GM12878 (cell line): ENCODE data around the gene RAB31. TPM values are rescaled to one million over a fixed set of nuclear protein-coding genes. Genes with fewer than 3 reads are reported as not detected.

Experiments
- ATAC-seq: fragments of 200-7000 bp; cut with Tn5 transposase; 3 replicates; pipeline ENCODE4 v1.9.1; 2020; ENCODE audit warnings: mild to moderate bottlenecking, moderate library complexity
- BruUV-seq: library from RNA; stranded (reverse); fragments of 400-500 nt; replicated peaks from 2 replicates; lab custom pipeline; 2021; lab: Mats Ljungman, UMichigan
- CTCF ChIA-PET: fragments of 300-600 bp; sonication (Branson Sonifier 250); formaldehyde crosslinking; extraction: SDS; loops from one replicate; lab custom pipeline; 2021; ENCODE audit warnings: inconsistent platforms; lab: Yijun Ruan, JAX
- POLR2A ChIA-PET: fragments of 350-600 bp; formaldehyde crosslinking; extraction: SDS; loops from one replicate; lab custom pipeline; 2021; ENCODE audit warnings: inconsistent platforms; lab: Charles Lee
- RAD21 ChIA-PET: fragments of 300-600 bp; sonication (Branson Sonifier 250); formaldehyde crosslinking; loops from one replicate; lab custom pipeline; 2023; ENCODE audit warnings: antibody characterized with exemption; ENCODE audit not compliant: unreplicated experiment; lab: Charles Lee
- SMC1A ChIA-PET: fragments of 300-600 bp; sonication (Branson Sonifier 250); formaldehyde crosslinking; loops from one replicate; lab custom pipeline; 2023; ENCODE audit not compliant: unreplicated experiment, uncharacterized antibody; lab: Charles Lee
- DNase-seq: peaks from one replicate; pipeline ENCODE4 v3.0.0-alpha.2; 2011; ENCODE audit warnings: low read depth, low spot score
- FAIRE-seq: peaks from 3 replicates; lab custom pipeline; 2011; peaks lifted over from hg19 to GRCh38; lab: Jason Lieb, UNC
- H2AFZ ChIP-seq: 2 replicates; pipeline ENCODE4 v1.6.0; 2011; ENCODE audit warnings: low read depth, low read length, control low read depth; ENCODE audit not compliant: control insufficient read depth
- H3K27ac ChIP-seq: 2 replicates; pipeline ENCODE4 v1.5.1; 2011; ENCODE audit warnings: control low read depth; ENCODE audit not compliant: control insufficient read depth, insufficient read depth
- H3K27me3 ChIP-seq, 2 experiments: replicated peaks in 1 of 2; 2 replicates each; pipeline versions ENCODE4 v1.6.0 to v1.6.1; 2011; ENCODE audit warnings: low read length in 1 of 2; ENCODE audit not compliant: control insufficient read depth in 2 of 2, insufficient read depth in 2 of 2
- H3K36me3 ChIP-seq, 2 experiments: 2 replicates each; pipeline ENCODE4 v1.5.1; 2011; ENCODE audit warnings: low read length in 1 of 2; ENCODE audit not compliant: control insufficient read depth in 2 of 2, insufficient read depth in 2 of 2
- H3K4me1 ChIP-seq: 2 replicates; pipeline ENCODE4 v1.6.1; 2011; ENCODE audit warnings: mild to moderate bottlenecking, low read length, moderate library complexity, mixed read lengths; ENCODE audit not compliant: control insufficient read depth, insufficient read depth
- H3K4me2 ChIP-seq: 2 replicates; pipeline ENCODE4 v1.6.0; 2011; ENCODE audit warnings: control low read depth; ENCODE audit not compliant: control insufficient read depth, insufficient read depth
- H3K4me3 ChIP-seq: fragments of 200-600 bp; sonication (generic); 2 replicates; pipeline ENCODE4 v1.5.1; 2016
- H3K79me2 ChIP-seq: 2 replicates; pipeline ENCODE4 v1.6.0; 2011; ENCODE audit warnings: low read length; ENCODE audit not compliant: control insufficient read depth, insufficient read depth
- H3K9ac ChIP-seq: 2 replicates; pipeline ENCODE4 v1.8.0; 2011; ENCODE audit warnings: low read length, control low read depth, mixed read lengths; ENCODE audit not compliant: control insufficient read depth, insufficient read depth
- H3K9me3 ChIP-seq: replicated peaks from 3 replicates; pipeline ENCODE4 v1.5.1; 2011; ENCODE audit warnings: mild to moderate bottlenecking, low read length; ENCODE audit not compliant: control insufficient read depth, insufficient read depth
- H4K20me1 ChIP-seq: 2 replicates; pipeline ENCODE4 v1.6.0; 2011; ENCODE audit not compliant: control insufficient read depth, insufficient read depth
- ASH2L ChIP-seq: fragments of 300-600, 200-600 bp; sonication (generic); IDR thresholded peaks from 2 replicates; pipeline ENCODE4 v1.6.1; 2017; ENCODE audit warnings: low read depth, mild to moderate bottlenecking, borderline replicate concordance
- PRDM15 ChIP-seq: fragments of 450-650 bp; formaldehyde crosslinking; IDR thresholded peaks from 2 replicates; pipeline ENCODE4 v1.4.0; 2020; ENCODE audit warnings: mild to moderate bottlenecking, moderate library complexity
- SMAD5 ChIP-seq: IDR thresholded peaks from 2 replicates; pipeline ENCODE4 v1.6.1; 2016; ENCODE audit warnings: antibody characterized with exemption, low read depth
- ZNF592 ChIP-seq: fragments of 450-650 bp; IDR thresholded peaks from 2 replicates; pipeline ENCODE4 v1.6.1; 2017; ENCODE audit warnings: mild to moderate bottlenecking, moderate library complexity
- WGBS: methylation state at CpG from one replicate; pipeline ENCODE4 v1.1.6; 2016; ENCODE audit warnings: low lambda C conversion rate; ENCODE audit not compliant: insufficient replicate concordance, insufficient coverage; ENCODE audit errors: missing lambda C conversion rate; 5-methylcytosine and 5-hydroxymethylcytosine counted together
- in situ Hi-C: fragments of 300-500 bp; cut with MboI; formaldehyde crosslinking; loops from 9 replicates; pipeline ENCODE4 v1.14.3; 2018; ENCODE audit warnings: mixed read lengths
- intact Hi-C: fragments of 100-400 bp; cut with micrococcal nuclease; formaldehyde crosslinking; loops from one replicate; pipeline ENCODE4 v1.14.2; 2022; ENCODE audit not compliant: unreplicated experiment
- polyA plus RNA-seq, 11 experiments: library from polyadenylated mRNA; depleted of rRNA in 4 of 11; unstranded in 6 of 11; stranded (reverse) in 5 of 11; fragments of >200 nt; fragmentation: Nextera tagmentation in 4 of 11; fragmentation: Illumina TruSeq in 1 of 11; extraction: Ambion mirVana in 4 of 11; extraction: Trizol in 1 of 11; gene quantifications; 1 replicate in 1 of 11; 2 replicates in 10 of 11; pipeline versions ENCODE4 v1.2.1 to v1.2.3, GENCODE V29; 2011 to 2016; ENCODE audit warnings: inconsistent platforms in 2 of 11, missing spikeins in 2 of 11, low read depth in 1 of 11
- total RNA-seq, 4 experiments: library from RNA; depleted of rRNA in 3 of 4; stranded (reverse); fragments of >200 nt in 3 of 4; fragmentation: Illumina TruSeq in 1 of 4; extraction: Trizol in 1 of 4; gene quantifications; 2 replicates each; pipeline versions ENCODE4 v1.2.1 to v1.2.3, GENCODE V29; 2013 to 2021

The RAB31 gene
- total and polyA plus RNA-seq, 10 of the 15 experiments (the other 5 are each of a cell fraction or from before 2014, with no cell fraction given): 0.80 to 23.3 (median 12.2) TPM

- Histone ChIP-seq H3K27ac (no peak overlapping the region), H3K9ac (no peak overlapping the region), H3K4me1 (peaks cover 8% of the 10 kb centered on the region), H3K27me3 (no peaks in the 10 kb centered on the region; a peak in 1 of 4 replicates), H4K20me1 (no peaks in the 10 kb centered on the region), H2AFZ (no peak overlapping the region), H3K36me3 (no peaks in the 10 kb centered on the region), H3K9me3 (no peaks in the 10 kb centered on the region), H3K4me2 (no peak overlapping the region), H3K4me3 (no peak overlapping the region), H3K79me2 (no peaks in the 10 kb centered on the region)
- POLR2A ChIA-PET: interaction anchor here (0.7 kb wide), 2 partner anchors 41 to 72 kb away, joined by 3 to 5 read pairs; no protein-coding TSS in a partner anchor
- SMC1A ChIA-PET: no interaction called here
- in situ Hi-C loops (no loop called here), intact Hi-C loops (no loop called here)
- 96% methylated on average over 3 of the region's 3 CpGs for WGBS
- BruUV-seq: no TSS peak
- no peak for TF ChIP-seq ASH2L
- TF ChIP-seq SMAD5: no peak
- no peak for TF ChIP-seq PRDM15 (CRISPR knock-in tag)
- TF ChIP-seq ZNF592: no peak
- RAD21 ChIA-PET: no interaction called here
- no peak for DNase-seq
- FAIRE-seq: no peak
- no peak for ATAC-seq
- CTCF ChIA-PET: interaction anchor here (0.6 kb wide), 1 partner anchor 30 kb away, joined by 5 read pairs; no protein-coding TSS in a partner anchor
These were observed 39.1 kb upstream of the RAB31 start for GRCh38 chr18:9669016-9669415.
